ENCODE data around the gene PDSS2.

PDSS2 gene

DNA sequence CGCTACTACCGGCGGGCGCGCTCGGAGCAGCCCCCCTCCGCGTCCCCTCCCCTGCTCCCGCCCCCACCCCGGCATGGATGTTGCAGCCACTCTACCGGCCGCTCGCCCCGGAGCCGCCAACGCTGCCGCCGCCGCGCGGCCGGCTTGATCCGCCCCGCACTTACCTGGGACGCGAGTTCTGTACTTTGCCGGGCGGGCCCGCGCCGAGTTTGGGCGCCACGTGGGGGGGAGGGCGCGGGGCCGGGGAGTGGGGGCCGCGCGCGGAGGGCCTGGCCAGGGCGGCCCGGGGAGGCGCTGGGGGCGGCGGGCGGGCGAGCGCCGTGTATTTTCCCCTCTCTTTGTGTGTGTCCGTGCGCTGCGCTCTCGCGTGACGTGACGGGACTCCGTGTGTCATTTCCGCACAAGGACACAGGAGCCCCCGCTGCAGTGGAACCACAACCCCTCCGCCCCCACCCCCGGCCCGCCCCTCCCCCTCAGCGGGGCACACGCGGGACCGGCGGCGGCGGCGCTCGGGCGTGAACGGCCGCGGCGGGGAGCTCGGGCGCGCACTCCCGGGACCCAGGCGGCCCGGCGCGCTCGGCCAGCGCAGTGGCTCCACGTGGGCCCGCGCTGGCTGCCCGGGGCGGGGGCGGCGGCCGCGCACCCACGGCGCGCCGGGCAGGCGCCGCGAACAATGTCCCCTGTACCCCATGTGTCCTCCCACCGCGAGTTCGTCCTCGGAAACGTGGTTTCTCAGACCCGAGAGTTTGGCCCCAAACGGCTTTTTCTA lies 344.3 kb downstream of the PDSS2 start, which contains the start of gene BEND3:
Gene BEND3, minus strand, starts transcription at position 590 of the 769 bp plus-strand sequence. CDS start 16,230 bp downstream, outside the sequence.
- DNase-seq: peak; percentile 46

DNA sequence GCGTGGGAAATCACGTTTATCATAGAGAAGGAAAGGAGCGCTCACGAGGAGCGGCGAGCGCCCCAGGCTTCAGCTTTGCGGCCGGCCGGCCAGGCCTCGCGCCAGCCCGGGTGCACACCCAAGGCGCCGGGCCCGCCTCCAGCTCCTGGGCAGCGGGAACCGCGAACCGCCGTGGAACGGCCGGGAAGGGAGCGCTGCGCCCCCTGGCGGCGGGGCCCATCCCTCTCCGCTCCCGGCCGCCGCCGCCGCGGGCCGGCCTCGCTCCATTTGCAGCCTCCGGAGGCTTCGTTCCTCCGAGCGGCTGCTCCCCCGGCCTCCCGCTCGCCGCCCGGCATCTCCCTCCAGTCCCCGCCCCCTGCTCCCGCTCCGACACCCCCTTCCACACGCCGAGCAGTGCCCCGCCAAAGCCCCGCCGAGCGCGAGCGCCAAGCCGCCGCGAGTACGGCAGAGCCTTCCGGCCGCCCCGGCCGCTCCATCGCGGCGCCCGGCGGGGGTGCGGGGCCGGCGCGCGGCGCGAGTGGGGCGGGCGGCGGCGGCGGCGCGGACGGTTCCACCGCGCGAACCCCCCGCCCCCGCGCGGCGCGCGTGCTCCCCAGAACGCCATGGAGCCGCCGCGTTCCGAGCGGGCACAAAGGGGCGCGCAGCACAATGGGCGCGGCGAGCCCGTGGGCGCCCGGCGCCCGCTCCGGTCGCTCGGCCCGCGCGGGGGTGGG lies 345.0 kb downstream of the PDSS2 start:
- DNase-seq: peak; percentile 93

DNA sequence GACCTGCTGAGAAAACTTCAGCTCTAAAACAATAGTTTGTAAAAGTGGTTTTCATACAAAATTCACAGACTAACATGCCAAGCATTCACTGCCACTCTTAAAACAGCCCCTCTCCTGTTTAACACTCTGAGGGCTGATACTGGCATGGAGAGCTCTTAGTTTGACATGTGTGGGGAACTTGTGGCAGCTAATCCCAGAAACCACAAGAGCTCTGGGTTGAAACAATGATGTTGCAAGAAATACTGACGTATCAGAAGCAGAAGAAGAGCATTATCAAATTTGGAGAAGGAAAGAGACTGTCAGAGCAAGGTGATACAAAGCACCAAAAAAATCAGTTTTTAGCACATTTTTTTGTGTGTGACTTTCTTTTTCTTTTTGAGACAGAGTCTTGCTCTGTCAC lies 349.2 kb downstream of the PDSS2 start:
- DNase-seq: peak; percentile 94

DNA sequence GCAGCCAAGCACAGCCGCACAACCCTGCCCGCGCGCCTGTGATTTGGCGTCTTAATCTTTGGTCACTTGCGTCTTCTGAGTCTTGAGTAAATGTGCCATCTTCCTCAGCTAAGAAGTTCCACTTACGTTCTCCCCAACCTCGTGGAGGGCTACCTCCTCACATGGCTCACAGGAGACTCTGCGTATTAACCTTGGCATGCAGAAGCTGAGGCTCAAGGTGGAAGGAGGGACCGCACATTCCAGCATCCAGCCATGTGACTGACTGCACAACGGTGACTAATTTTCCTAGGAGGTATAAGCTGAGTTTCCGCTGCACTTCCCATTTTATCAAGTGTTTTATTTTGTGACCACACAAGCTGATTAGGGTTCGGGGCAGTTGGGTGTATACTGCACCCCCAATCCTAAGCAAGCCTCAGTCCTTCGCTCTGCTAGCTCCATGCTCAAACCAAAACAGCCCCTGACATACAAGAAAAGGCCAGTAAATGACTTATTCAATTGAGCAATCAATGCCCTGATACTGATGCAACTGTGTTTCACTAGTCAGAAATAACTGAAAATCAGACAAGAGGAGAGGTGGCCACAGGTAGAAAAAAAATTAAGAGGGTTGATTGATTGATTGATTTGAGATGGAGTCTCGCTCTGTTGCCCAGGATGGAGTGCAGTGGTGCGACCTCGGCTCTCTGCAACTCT lies 351.0 kb downstream of the PDSS2 start:
- peak; percentile 22 for DNase-seq

DNA sequence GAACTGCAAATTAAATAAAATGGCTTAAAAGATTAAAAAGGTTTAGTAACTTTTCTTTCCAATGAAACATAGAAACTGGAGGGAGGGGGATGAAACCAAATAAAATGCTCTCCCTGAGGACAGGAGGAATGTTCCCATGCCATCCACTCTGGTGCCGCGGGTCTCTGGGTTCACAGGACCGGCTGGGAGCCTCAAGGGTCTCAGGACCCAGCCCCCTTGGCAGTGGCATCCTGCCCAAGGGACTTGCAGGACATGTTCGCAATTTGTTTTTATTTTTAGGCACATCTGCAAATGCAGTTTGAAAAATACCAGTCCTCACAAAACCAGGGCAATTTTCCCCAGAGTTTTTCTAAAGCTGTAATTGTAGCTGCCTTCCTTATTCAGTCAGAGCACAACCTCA lies 351.6 kb downstream of the PDSS2 start:
- no peak for DNase-seq

GRCh38 chr6:107106165-107106564 lies 353.2 kb downstream of the PDSS2 start:
- no peak for DNase-seq

DNA sequence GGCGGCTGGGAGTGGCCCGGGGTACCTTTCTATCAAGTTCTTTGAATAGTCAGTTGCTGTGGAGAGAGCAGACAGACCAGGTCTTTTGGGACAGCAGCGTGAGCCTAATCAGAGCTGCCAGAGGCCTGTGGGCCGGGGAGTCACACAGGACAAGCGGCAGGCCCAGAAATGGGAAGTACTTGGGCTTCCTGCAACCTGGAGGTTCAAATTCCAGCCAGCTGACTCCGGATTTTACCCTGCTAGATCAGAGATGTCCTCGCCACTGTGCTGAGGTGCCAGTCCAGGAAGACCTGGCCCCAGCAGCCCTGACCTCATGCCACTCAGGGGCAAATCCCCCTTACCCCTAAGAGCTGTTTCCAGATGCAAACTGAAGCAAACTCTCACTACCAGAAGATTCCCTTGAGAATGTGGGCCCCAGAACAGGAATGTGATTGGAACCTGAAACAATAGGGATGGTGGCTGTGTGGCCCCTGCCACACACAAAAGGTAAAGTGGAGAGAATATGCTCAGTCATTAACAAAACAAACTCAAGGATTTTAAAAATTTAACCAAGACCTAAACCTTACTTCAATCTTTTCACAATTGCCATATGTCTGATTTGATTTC lies 353.8 kb downstream of the PDSS2 start:
- peak; percentile 58 for DNase-seq

DNA sequence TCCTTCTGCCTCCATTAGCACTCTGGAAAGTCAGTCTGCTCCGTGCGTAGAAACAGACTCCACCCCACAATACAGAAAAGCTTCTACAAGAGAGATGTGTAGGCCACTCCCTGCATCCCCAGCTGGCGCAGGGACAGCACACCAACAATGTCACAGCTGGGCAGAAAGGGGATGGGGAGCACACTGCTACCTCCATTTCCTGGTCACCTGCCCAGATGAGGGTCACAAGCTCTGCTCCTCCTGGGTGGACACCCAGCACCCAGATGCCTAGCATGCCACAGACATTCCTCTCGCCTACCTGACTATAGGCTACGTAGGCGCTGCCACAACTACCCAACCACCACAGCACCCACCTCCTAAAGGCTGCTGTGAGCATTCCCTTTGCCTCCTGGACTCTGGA lies 356.3 kb downstream of the PDSS2 start:
- no peak for DNase-seq

All from OCI-M1 (cell line).